Keratinocyte (primary cell): ENCODE data around the gene ACADSB. TPM values are rescaled to one million over a fixed set of nuclear protein-coding genes. Genes with fewer than 3 reads are reported as not detected.

Source experiments
- DNase-seq: peaks from one replicate; pipeline ENCODE4 v3.0.0-alpha.2; 2011; ENCODE audit warnings: low read depth, missing footprints, low spot score
- FAIRE-seq: peaks from 2 replicates; lab custom pipeline; 2011; peaks lifted over from hg19 to GRCh38; lab: Jason Lieb, UNC
- H2AFZ ChIP-seq: 2 replicates; pipeline ENCODE4 v1.6.0; 2012; ENCODE audit warnings: low read length, control low read depth, inconsistent platforms; ENCODE audit not compliant: control insufficient read depth
- H3K27ac ChIP-seq: 2 replicates; pipeline ENCODE4 v1.5.1; 2011; ENCODE audit warnings: low read length; ENCODE audit not compliant: control insufficient read depth, insufficient read depth
- H3K27me3 ChIP-seq: 3 replicates; pipeline ENCODE4 v1.6.0; 2011; ENCODE audit warnings: low read length; ENCODE audit not compliant: control insufficient read depth, insufficient read depth; ENCODE audit errors: extremely low read depth
- H3K36me3 ChIP-seq, 2 experiments: 2 replicates in 1 of 2; 3 replicates in 1 of 2; pipeline ENCODE4 v1.5.1; 2011; ENCODE audit warnings: low read length in 2 of 2, mild to moderate bottlenecking in 1 of 2; ENCODE audit not compliant: control insufficient read depth in 2 of 2, insufficient read depth in 2 of 2; ENCODE audit errors: extremely low read depth in 1 of 2
- H3K4me1 ChIP-seq: 3 replicates; pipeline ENCODE4 v1.5.1; 2011; ENCODE audit warnings: low read length; ENCODE audit not compliant: control insufficient read depth, insufficient read depth; ENCODE audit errors: extremely low read depth
- H3K4me2 ChIP-seq: 3 replicates; pipeline ENCODE4 v1.6.0; 2011; ENCODE audit warnings: low read depth, low read length; ENCODE audit not compliant: control insufficient read depth, insufficient read depth; ENCODE audit errors: extremely low read depth
- H3K4me3 ChIP-seq, 3 experiments: fragments of 200-600 bp in 1 of 3; sonication (generic) in 1 of 3; 2 replicates in 2 of 3; 3 replicates in 1 of 3; pipeline ENCODE4 v1.5.1; 2011 to 2016; ENCODE audit warnings: low read length in 3 of 3, mild to moderate bottlenecking in 3 of 3, control low read depth in 2 of 3, inconsistent platforms in 1 of 3, low read depth in 1 of 3, mixed read lengths in 1 of 3, mixed run types in 1 of 3, moderate library complexity in 1 of 3; ENCODE audit not compliant: control insufficient read depth in 2 of 3, insufficient read depth in 2 of 3; ENCODE audit errors: extremely low read depth in 1 of 3
- H3K79me2 ChIP-seq: 2 replicates; pipeline ENCODE4 v1.6.0; 2012; ENCODE audit warnings: low read length; ENCODE audit not compliant: control insufficient read depth, insufficient read depth
- H3K9ac ChIP-seq: 3 replicates; pipeline ENCODE4 v1.6.0; 2011; ENCODE audit warnings: low read length; ENCODE audit not compliant: control insufficient read depth, insufficient read depth; ENCODE audit errors: extremely low read depth
- H3K9me1 ChIP-seq: 3 replicates; pipeline ENCODE4 v1.6.0; 2011; ENCODE audit warnings: low read length; ENCODE audit not compliant: control insufficient read depth, insufficient read depth; ENCODE audit errors: extremely low read depth
- H3K9me3 ChIP-seq: 2 replicates; pipeline ENCODE4 v1.5.1; 2012; ENCODE audit warnings: low read depth, low read length; ENCODE audit not compliant: control insufficient read depth
- H4K20me1 ChIP-seq: 3 replicates; pipeline ENCODE4 v1.6.0; 2011; ENCODE audit warnings: low read length; ENCODE audit not compliant: control insufficient read depth, insufficient read depth; ENCODE audit errors: extremely low read depth
- EZH2 ChIP-seq: IDR thresholded peaks from one replicate; pipeline ENCODE4 v1.6.1; 2012; ENCODE audit warnings: inconsistent platforms, mild to moderate bottlenecking, low read length, moderate library complexity
- dilution Hi-C: fragments of 300-500 bp; cut with MboI; formaldehyde crosslinking; loops from one replicate; pipeline ENCODE4 v1.7.0; 2020; ENCODE audit warnings: low sequenced_read_pairs; ENCODE audit not compliant: extremely low pct_ligation_motif_present
- polyA plus RNA-seq, 5 experiments: library from polyadenylated mRNA; depleted of rRNA in 3 of 5; stranded (reverse) in 3 of 5; stranded (forward) in 1 of 5; unstranded in 1 of 5; fragments of >200 nt; gene quantifications; 1 replicate in 1 of 5; 2 replicates in 3 of 5; 3 replicates in 1 of 5; pipeline versions ENCODE4 v1.2.1 to v1.2.3, GENCODE V29; 2011 to 2012; ENCODE audit warnings: missing spikeins in 2 of 5, low read depth in 1 of 5, low replicate concordance in 1 of 5
- TF ChIP-seq, protein P1 (sequence below), 3 experiments: IDR thresholded peaks in 1 of 3; conservative IDR thresholded peaks in 1 of 3; optimal IDR thresholded peaks in 1 of 3; 2 replicates in 2 of 3; 3 replicates in 1 of 3; pipeline versions ENCODE3 to v1.5.1; 2011; ENCODE audit warnings: low read length in 3 of 3, mild to moderate bottlenecking in 3 of 3, moderate library complexity in 2 of 3, control low read depth in 1 of 3, inconsistent platforms in 1 of 3; ENCODE audit not compliant: insufficient read depth in 2 of 3; ENCODE audit errors: extremely low read depth in 1 of 3

ACADSB gene
- polyA plus RNA-seq, 1 donor (not counting 4 experiments of a cell fraction or from before 2014, with no cell fraction given), result 10.1 TPM

- Histone ChIP-seq H3K4me2 (no peak overlapping the region), H3K4me1 (no peaks in the 10 kb centered on the region), H3K9ac (no peak overlapping the region), H3K79me2 (no peaks in the 10 kb centered on the region), H4K20me1 (no peaks in the 10 kb centered on the region), H3K9me3 (no peaks in the 10 kb centered on the region), H3K27me3 (no peaks in the 10 kb centered on the region), H3K36me3 (peaks cover 2 to 8% of the 10 kb centered on the region in 2 experiments), H3K9me1 (no peaks in the 10 kb centered on the region), H2AFZ (no peak overlapping the region), H3K27ac (no peak overlapping the region), H3K4me3 (no peak overlapping the region)
- dilution Hi-C loops, result no loop called here
- peak; percentile 5 for FAIRE-seq
- TF ChIP-seq EZH2, result no peak
- TF ChIP-seq, protein P1, sequence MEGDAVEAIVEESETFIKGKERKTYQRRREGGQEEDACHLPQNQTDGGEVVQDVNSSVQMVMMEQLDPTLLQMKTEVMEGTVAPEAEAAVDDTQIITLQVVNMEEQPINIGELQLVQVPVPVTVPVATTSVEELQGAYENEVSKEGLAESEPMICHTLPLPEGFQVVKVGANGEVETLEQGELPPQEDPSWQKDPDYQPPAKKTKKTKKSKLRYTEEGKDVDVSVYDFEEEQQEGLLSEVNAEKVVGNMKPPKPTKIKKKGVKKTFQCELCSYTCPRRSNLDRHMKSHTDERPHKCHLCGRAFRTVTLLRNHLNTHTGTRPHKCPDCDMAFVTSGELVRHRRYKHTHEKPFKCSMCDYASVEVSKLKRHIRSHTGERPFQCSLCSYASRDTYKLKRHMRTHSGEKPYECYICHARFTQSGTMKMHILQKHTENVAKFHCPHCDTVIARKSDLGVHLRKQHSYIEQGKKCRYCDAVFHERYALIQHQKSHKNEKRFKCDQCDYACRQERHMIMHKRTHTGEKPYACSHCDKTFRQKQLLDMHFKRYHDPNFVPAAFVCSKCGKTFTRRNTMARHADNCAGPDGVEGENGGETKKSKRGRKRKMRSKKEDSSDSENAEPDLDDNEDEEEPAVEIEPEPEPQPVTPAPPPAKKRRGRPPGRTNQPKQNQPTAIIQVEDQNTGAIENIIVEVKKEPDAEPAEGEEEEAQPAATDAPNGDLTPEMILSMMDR (optimal IDR thresholded peaks at IDR 0.05 in 1 of 3, IDR thresholded peaks at IDR 0.05 in 1 of 3, conservative IDR thresholded peaks at IDR 0.05 in 1 of 3; ENCODE audit: extremely low read depth in 1 of 3, insufficient read depth in 2 of 3, low read length in 3 of 3), result no peak
- no peak for DNase-seq
Observed at GRCh38 chr10:122986335-122986734, 22.5 kb upstream of the ACADSB start.

- Histone ChIP-seq H3K27me3 (no peaks in the 10 kb centered on the region), H3K4me2 (no peak overlapping the region), H3K79me2 (no peaks in the 10 kb centered on the region), H3K27ac (no peak overlapping the region), H4K20me1 (no peaks in the 10 kb centered on the region), H3K9me1 (no peaks in the 10 kb centered on the region), H3K36me3 (peaks cover 4 to 5% of the 10 kb centered on the region in 2 experiments), H2AFZ (no peak overlapping the region), H3K4me3 (no peak overlapping the region), H3K9ac (no peak overlapping the region), H3K9me3 (no peaks in the 10 kb centered on the region), H3K4me1 (no peaks in the 10 kb centered on the region)
- FAIRE-seq (no peak), DNase-seq (no peak)
- dilution Hi-C loops, result no loop called here
- TF ChIP-seq, protein P1 (optimal IDR thresholded peaks at IDR 0.05 in 1 of 3, IDR thresholded peaks at IDR 0.05 in 1 of 3, conservative IDR thresholded peaks at IDR 0.05 in 1 of 3; ENCODE audit: extremely low read depth in 1 of 3, insufficient read depth in 2 of 3, low read length in 3 of 3), result no peak
- TF ChIP-seq EZH2, result no peak
Observed at GRCh38 chr10:122988501-122988900, 20.3 kb upstream of the ACADSB start.
